Measurements from ENCODE around the gene MKKS. TPM values are rescaled to one million over a fixed set of nuclear protein-coding genes. Genes with fewer than 3 reads are reported as not detected.

Gene MKKS
- total and polyA plus RNA-seq, 7 experiments from 2014 or later = 4.5 to 38.6 (median 15.5) TPM

Other genes starting within 250 kb of the MKKS start
- under 1 TPM in 1 of 5 experiments, not detected in 4; 0.39 TPM for gene SNAP25, start 215.4 kb downstream of the MKKS start, total RNA-seq
- under 1 TPM in 1 of 2 donors, not detected in 1; 0.11 TPM for gene SNAP25, start 215.4 kb downstream of the MKKS start, polyA plus RNA-seq
- 1 to 10 TPM; 4.2 to 8.2 (median 6.5) TPM for gene SLX4IP, start 1.1 kb upstream of the MKKS start, total RNA-seq
- gene SLX4IP, start 1.1 kb upstream of the MKKS start, polyA plus RNA-seq = 1 to 10 TPM; 1.6 to 2.2 TPM
- 1 to 10 TPM in 2 of 5 experiments, under 1 TPM in 1, not detected in 2; 0.46 to 7.0 (median 2.6) TPM for gene JAG1, start 239.8 kb upstream of the MKKS start, total RNA-seq
- gene JAG1, start 239.8 kb upstream of the MKKS start, polyA plus RNA-seq = under 1 TPM; 0.07 to 0.62 TPM

Measured in naive thymus-derived CD4-positive, alpha-beta T cell (primary cell).